H9 (cell line): ENCODE results near the gene TIMM17A. TPM values are rescaled to one million over a fixed set of nuclear protein-coding genes. Genes with fewer than 3 reads are reported as not detected.
A peak's percentile ranks its signal among the peaks of the same experiment; 100 is the strongest.

Experiments used
- DNase-seq: peaks from one replicate; pipeline ENCODE4 v3.0.0-alpha.2; 2017
- H2AFZ ChIP-seq: one replicate; pipeline ENCODE4 v1.6.1; 2013; ENCODE audit warnings: mild to moderate bottlenecking, low read length, control low read depth, moderate library complexity
- H2AK5ac ChIP-seq: 2 replicates; pipeline ENCODE4 v1.6.1; 2013; ENCODE audit warnings: low read length, control low read depth, mixed read lengths; ENCODE audit not compliant: insufficient read length
- H2BK120ac ChIP-seq: one replicate; pipeline ENCODE4 v1.6.1; 2013; ENCODE audit warnings: low read depth, mild to moderate bottlenecking, low read length, control low read depth, inconsistent platforms; ENCODE audit not compliant: poor library complexity, severe bottlenecking
- H2BK12ac ChIP-seq: 2 replicates; pipeline ENCODE4 v1.6.1; 2013; ENCODE audit warnings: low read length, control low read depth, mixed read lengths, low read depth; ENCODE audit not compliant: insufficient read length
- H2BK15ac ChIP-seq: 2 replicates; pipeline ENCODE4 v1.6.1; 2013; ENCODE audit warnings: low read depth, low read length, control low read depth
- H2BK20ac ChIP-seq: one replicate; pipeline ENCODE4 v1.6.1; 2013; ENCODE audit warnings: low read depth, mild to moderate bottlenecking, low read length, control low read depth, inconsistent platforms; ENCODE audit not compliant: poor library complexity, severe bottlenecking
- H2BK5ac ChIP-seq: 2 replicates; pipeline ENCODE4 v1.6.1; 2013; ENCODE audit warnings: low read length, control low read depth, mixed read lengths; ENCODE audit not compliant: insufficient read length
- H3K14ac ChIP-seq: 2 replicates; pipeline ENCODE4 v1.6.1; 2013; ENCODE audit warnings: low read length, control low read depth; ENCODE audit not compliant: insufficient read depth
- H3K18ac ChIP-seq: 2 replicates; pipeline ENCODE4 v1.6.1; 2013; ENCODE audit warnings: low read depth, mild to moderate bottlenecking, mixed read lengths, low read length, control low read depth; ENCODE audit not compliant: insufficient read length
- H3K23ac ChIP-seq: 2 replicates; pipeline ENCODE4 v1.6.1; 2013; ENCODE audit warnings: low read length, control low read depth, mixed read lengths, low read depth; ENCODE audit not compliant: insufficient read length
- H3K23me2 ChIP-seq: 2 replicates; pipeline ENCODE4 v1.6.1; 2013; ENCODE audit warnings: low read depth, mild to moderate bottlenecking, mixed read lengths, low read length, control low read depth; ENCODE audit not compliant: insufficient read length, poor library complexity, severe bottlenecking
- H3K27ac ChIP-seq: 2 replicates; pipeline ENCODE4 v1.5.1; 2013; ENCODE audit warnings: low read length, control low read depth, mixed read lengths, low read depth; ENCODE audit not compliant: insufficient read length
- H3K27me3 ChIP-seq: 2 replicates; pipeline ENCODE4 v1.6.1; 2013; ENCODE audit warnings: low read length, control low read depth, inconsistent platforms; ENCODE audit not compliant: insufficient read depth
- H3K4ac ChIP-seq: 2 replicates; pipeline ENCODE4 v1.6.1; 2013; ENCODE audit warnings: low read depth, mild to moderate bottlenecking, control low read depth, inconsistent platforms, low read length, moderate library complexity
- H3K4me1 ChIP-seq: 2 replicates; pipeline ENCODE4 v1.6.1; 2013; ENCODE audit warnings: low read length, control low read depth, inconsistent platforms; ENCODE audit not compliant: insufficient read depth
- H3K4me2 ChIP-seq: 2 replicates; pipeline ENCODE4 v1.6.1; 2013; ENCODE audit warnings: low read length, control low read depth, mixed read lengths; ENCODE audit not compliant: insufficient read length, insufficient read depth
- H3K56ac ChIP-seq: 2 replicates; pipeline ENCODE4 v1.6.1; 2013; ENCODE audit warnings: low read depth, mild to moderate bottlenecking, mixed read lengths, low read length, control low read depth; ENCODE audit not compliant: insufficient read length
- H3K79me1 ChIP-seq: 2 replicates; pipeline ENCODE4 v1.6.1; 2013; ENCODE audit warnings: low read depth, mild to moderate bottlenecking, moderate library complexity, low read length, control low read depth, inconsistent platforms; ENCODE audit not compliant: insufficient read depth, poor library complexity, severe bottlenecking
- H3K79me2 ChIP-seq: 2 replicates; pipeline ENCODE4 v1.6.1; 2013; ENCODE audit warnings: low read length, control low read depth, inconsistent platforms; ENCODE audit not compliant: insufficient read depth
- H3K9ac ChIP-seq: 2 replicates; pipeline ENCODE4 v1.6.1; 2013; ENCODE audit warnings: low read length, control low read depth, mixed read lengths; ENCODE audit not compliant: insufficient read length; ENCODE audit errors: extremely low read depth
- H3K9me3 ChIP-seq: one replicate; pipeline ENCODE4 v1.6.1; 2013; ENCODE audit warnings: low read depth, low read length, inconsistent platforms; ENCODE audit not compliant: control insufficient read depth
- H3T11ph ChIP-seq: one replicate; pipeline ENCODE4 v1.6.1; 2013; ENCODE audit warnings: mild to moderate bottlenecking, low read length, control low read depth, inconsistent platforms
- H4K20me1 ChIP-seq: one replicate; pipeline ENCODE4 v1.6.1; 2013; ENCODE audit not compliant: control insufficient read depth, insufficient read length, insufficient read depth
- H4K5ac ChIP-seq: 2 replicates; pipeline ENCODE4 v1.6.1; 2013; ENCODE audit warnings: low read depth, mild to moderate bottlenecking, mixed read lengths, low read length, control low read depth; ENCODE audit not compliant: insufficient read length
- H4K8ac ChIP-seq: replicated peaks from 2 replicates; pipeline ENCODE4 v1.6.1; 2013; ENCODE audit warnings: low read length, control low read depth, mixed read lengths, low read depth; ENCODE audit not compliant: insufficient read length
- H4K91ac ChIP-seq: 2 replicates; pipeline ENCODE4 v1.6.1; 2013; ENCODE audit warnings: low read depth, mild to moderate bottlenecking, moderate library complexity, mixed read lengths, low read length, control low read depth; ENCODE audit not compliant: insufficient read length
- H3K27ac Mint-ChIP-seq, 3 experiments: 2 replicates in 2 of 3; 3 replicates in 1 of 3; pipeline ENCODE4 v1.8.0; 2020 to 2021; ENCODE audit warnings: mixed read lengths in 3 of 3, mild to moderate bottlenecking in 1 of 3, moderate library complexity in 1 of 3
- H3K27me3 Mint-ChIP-seq: 2 replicates; pipeline ENCODE4 v1.8.0; 2021; ENCODE audit warnings: low read depth, mild to moderate bottlenecking, moderate library complexity, mixed read lengths
- H3K36me3 Mint-ChIP-seq, 3 experiments: 2 replicates in 2 of 3; 3 replicates in 1 of 3; pipeline ENCODE4 v1.8.0; 2020 to 2021; ENCODE audit warnings: low read depth in 3 of 3, mixed read lengths in 3 of 3; ENCODE audit not compliant: insufficient read depth in 1 of 3
- H3K4me1 Mint-ChIP-seq, 2 experiments: 2 replicates each; pipeline ENCODE4 v1.8.0; 2020; ENCODE audit warnings: mixed read lengths in 2 of 2
- H3K4me3 Mint-ChIP-seq, 2 experiments: 2 replicates in 1 of 2; 3 replicates in 1 of 2; pipeline ENCODE4 v1.8.0; 2020 to 2021; ENCODE audit warnings: mild to moderate bottlenecking in 2 of 2, mixed read lengths in 2 of 2, moderate library complexity in 1 of 2
- H3K9me3 Mint-ChIP-seq, 2 experiments: 2 replicates in 1 of 2; 3 replicates in 1 of 2; pipeline ENCODE4 v1.8.0; 2020; ENCODE audit warnings: mild to moderate bottlenecking in 2 of 2, mixed read lengths in 2 of 2, moderate library complexity in 1 of 2
- CTCF ChIP-seq: fragments of 200-600 bp; sonication (generic); conservative IDR thresholded peaks from 3 replicates; pipeline ENCODE4 v1.8.0; 2021; ENCODE audit warnings: antibody characterized with exemption, mild to moderate bottlenecking
- WGBS: extraction: QIAGEN DNeasy Blood & Tissue Kit; methylation state at CpG from one replicate; pipeline ENCODE4 v1.1.7; 2013; ENCODE audit warnings: missing lambda C conversion rate, low lambda C conversion rate, mixed read lengths; ENCODE audit not compliant: insufficient read length; ENCODE audit errors: extremely low coverage; 5-methylcytosine and 5-hydroxymethylcytosine counted together
- total RNA-seq: library from RNA; stranded (reverse); gene quantifications from 2 replicates; pipeline ENCODE4 v1.2.1, GENCODE V29; 2021

TIMM17A gene
- total RNA-seq, 1 experiment from 2014 or later: 60.9 TPM

DNA sequence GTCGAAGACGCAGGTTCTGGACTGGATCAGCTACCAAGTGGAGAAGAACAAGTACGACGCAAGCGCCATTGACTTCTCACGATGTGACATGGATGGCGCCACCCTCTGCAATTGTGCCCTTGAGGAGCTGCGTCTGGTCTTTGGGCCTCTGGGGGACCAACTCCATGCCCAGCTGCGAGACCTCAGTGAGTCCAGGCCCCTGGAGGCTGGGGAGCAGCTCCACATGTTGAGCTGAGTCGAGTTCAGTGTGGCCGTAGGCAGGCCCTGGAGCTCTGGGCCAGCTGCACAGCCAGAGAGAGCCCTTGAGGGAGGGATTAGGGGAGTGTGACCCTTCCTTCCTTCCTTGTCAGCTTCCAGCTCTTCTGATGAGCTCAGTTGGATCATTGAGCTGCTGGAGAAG is 56.7 kb downstream of the TIMM17A start:
- H4K5ac ChIP-seq: no peak overlapping the region
- H3K4me3 Mint-ChIP-seq: peak overlapping the region in 1 of 2 experiments; percentile 34; a peak in 1 of 5 replicates
- H2BK120ac ChIP-seq: no peak overlapping the region
- no peak overlapping the region for H3K4me2 ChIP-seq
- H2BK15ac ChIP-seq: no peak overlapping the region
- no peak overlapping the region for H3K27ac ChIP-seq
- no peak overlapping the region for H2BK5ac ChIP-seq
- H3K18ac ChIP-seq: no peak overlapping the region
- peaks cover 35 to 48% of the 10 kb centered on the region in 2 experiments for H3K4me1 Mint-ChIP-seq
- H2AK5ac ChIP-seq: no peak overlapping the region
- H3K27me3 ChIP-seq: no peaks in the 10 kb centered on the region
- no peak overlapping the region for H2BK12ac ChIP-seq
- no peak overlapping the region for H2AFZ ChIP-seq
- no peak overlapping the region for H2BK20ac ChIP-seq
- H3K36me3 Mint-ChIP-seq: peaks cover 0 to 45% (median 29%) of the 10 kb centered on the region in 3 experiments; a peak in 4 of 7 replicates
- no peaks in the 10 kb centered on the region for H3K79me1 ChIP-seq
- no peak overlapping the region for H3K9ac ChIP-seq
- H4K91ac ChIP-seq: no peak overlapping the region
- peaks cover 16% of the 10 kb centered on the region for H3K4me1 ChIP-seq
- no peak overlapping the region for H4K8ac ChIP-seq
- no peaks in the 10 kb centered on the region for H3K9me3 ChIP-seq
- no peaks in the 10 kb centered on the region for H4K20me1 ChIP-seq
- no peak overlapping the region for H3K23ac ChIP-seq
- H3K14ac ChIP-seq: no peak overlapping the region
- no peaks in the 10 kb centered on the region for H3K79me2 ChIP-seq
- no peak for DNase-seq
- H3K23me2 ChIP-seq: peaks cover 15% of the 10 kb centered on the region
- no peak overlapping the region for H3T11ph ChIP-seq
- H3K27me3 Mint-ChIP-seq: no peaks in the 10 kb centered on the region
- H3K9me3 Mint-ChIP-seq: no peaks in the 10 kb centered on the region
- no peak overlapping the region for H3K4ac ChIP-seq
- no peak overlapping the region for H3K27ac Mint-ChIP-seq
- no peak overlapping the region for H3K56ac ChIP-seq
- TF ChIP-seq CTCF: no peak
- no CpG with 5 or more reads among the region's 11 CpGs for WGBS
